GM18907 (cell line): Measurements from ENCODE around the gene SYPL2.

Source experiments
- ATAC-seq: cut with Tn5 transposase; IDR thresholded peaks from one replicate; pipeline ENCODE4 v1.9.1; 2021; ENCODE audit warnings: mild to moderate bottlenecking, moderate library complexity; ENCODE audit not compliant: unreplicated experiment

The SYPL2 gene

DNA sequence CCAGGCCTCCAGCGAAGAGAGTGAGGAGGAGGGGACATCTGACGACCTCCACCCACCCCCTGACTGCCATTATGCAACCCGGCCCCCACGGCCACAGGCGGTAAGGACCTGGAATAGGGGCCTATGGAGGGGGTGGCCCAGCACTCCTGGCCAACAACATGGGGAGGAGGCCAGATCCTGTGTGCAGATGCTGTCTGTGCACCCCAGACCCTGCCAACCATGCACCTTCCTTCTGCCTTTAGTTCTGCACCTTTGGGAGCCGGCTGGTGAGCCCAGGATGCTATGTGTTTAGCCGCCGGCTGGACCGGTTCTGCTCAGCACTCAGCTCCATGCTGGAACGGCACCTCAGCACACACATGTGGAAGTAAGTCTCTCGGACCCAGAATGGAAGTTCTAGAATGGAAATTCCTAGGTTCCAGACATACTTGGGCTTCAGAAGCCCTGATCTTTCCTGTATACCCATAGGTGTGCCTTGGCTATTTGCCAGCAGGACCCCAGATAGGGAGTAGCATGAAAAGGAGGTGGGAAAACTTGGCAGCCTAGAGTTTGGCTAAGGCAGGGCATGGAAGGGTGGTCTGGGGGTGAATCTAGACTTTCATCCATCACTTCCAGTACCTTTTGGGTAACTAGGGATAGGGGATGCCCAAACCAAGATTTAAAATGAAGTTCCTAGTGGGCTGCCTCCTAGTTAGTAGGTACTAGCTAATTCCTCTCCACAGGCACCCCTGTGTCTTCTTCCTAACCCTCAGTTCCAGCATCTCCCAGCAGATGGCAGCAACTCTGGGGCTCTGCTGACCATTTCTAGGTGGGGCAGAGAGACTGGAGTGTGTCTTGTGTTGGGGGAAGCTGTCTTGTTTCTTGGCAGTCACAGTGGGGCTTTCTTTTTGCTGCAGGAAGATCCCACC, 23.9 kb downstream of the SYPL2 start:
- ATAC-seq, result no peak

DNA sequence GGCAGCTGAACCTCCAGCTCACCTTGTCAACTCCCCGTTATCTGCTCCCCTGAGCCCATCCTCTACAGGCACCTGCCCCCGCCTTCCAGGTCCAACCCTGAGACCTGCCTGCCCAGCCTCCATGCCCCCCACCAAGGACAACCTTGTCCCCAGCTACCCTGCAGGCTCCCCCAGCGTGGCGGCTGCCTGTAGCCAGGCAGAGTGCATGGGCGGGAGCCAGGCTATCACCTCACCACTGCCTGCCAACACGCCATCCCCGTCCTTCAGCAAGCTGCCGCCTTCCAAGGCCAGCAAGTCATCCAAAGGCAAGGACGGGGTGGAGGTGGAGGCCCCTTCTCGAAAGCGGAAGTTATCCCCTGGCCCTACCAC, 24.6 kb downstream of the SYPL2 start:
- ATAC-seq, result no peak

DNA sequence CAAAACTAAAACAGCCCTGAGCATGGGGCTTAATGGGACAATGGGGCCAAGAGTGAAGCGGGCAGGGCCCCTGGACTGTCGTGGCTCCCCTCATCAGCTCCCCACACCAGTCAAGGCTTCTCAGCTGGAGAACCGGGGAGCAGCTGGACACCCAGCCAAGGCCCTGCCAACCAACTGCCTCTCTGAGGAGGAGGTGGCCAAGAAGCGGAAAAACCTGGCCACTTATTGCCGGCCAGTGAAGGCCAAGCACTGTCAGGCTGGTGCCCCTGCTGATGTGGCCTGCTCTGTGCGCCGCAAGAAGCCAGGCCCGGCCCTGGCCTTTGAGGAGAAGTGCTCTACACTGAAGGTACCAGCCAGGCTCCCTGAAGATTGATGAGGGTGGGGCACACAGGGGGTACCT, 25.0 kb downstream of the SYPL2 start:
- ATAC-seq, result no peak

DNA sequence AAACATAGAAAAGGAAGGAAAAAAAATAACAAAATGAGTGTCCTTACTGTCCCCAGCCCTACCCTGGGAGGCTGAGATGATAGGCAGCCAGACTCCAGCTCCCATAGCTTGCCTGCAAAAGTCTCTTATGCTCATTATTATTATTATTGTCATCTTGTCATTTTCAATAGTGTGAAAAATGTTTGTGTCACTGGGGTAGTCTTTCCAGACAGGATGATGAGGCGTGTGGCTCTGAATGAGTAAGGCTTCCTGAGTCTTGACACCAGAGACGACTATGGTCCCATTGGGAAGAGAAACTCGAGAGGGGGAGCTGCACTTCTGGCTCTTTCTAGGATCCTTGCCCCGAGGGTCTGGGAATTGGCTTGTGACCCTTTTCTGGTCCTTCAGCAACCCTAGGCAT, 26.4 kb downstream of the SYPL2 start:
- no peak for ATAC-seq

DNA sequence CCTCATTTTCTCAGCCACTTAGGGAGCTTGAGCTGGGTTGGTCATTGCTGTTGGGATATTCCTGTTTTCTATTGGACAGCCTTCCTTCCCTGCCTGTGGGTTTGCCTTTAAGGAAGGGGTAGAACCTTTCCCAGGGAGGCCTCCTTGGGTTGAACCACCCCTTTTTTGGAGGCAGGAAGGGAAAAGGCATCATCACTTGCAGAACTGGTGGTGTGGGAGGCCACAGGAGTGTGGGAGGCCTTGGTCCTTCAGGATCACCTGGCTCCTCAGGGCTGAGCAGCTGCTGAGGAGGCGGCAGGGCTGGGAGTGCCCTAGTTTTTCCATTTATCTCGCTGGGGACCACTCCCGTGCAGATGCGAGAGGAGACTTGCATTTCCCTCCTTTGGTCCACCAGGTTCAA, 26.9 kb downstream of the SYPL2 start:
- no peak for ATAC-seq

DNA sequence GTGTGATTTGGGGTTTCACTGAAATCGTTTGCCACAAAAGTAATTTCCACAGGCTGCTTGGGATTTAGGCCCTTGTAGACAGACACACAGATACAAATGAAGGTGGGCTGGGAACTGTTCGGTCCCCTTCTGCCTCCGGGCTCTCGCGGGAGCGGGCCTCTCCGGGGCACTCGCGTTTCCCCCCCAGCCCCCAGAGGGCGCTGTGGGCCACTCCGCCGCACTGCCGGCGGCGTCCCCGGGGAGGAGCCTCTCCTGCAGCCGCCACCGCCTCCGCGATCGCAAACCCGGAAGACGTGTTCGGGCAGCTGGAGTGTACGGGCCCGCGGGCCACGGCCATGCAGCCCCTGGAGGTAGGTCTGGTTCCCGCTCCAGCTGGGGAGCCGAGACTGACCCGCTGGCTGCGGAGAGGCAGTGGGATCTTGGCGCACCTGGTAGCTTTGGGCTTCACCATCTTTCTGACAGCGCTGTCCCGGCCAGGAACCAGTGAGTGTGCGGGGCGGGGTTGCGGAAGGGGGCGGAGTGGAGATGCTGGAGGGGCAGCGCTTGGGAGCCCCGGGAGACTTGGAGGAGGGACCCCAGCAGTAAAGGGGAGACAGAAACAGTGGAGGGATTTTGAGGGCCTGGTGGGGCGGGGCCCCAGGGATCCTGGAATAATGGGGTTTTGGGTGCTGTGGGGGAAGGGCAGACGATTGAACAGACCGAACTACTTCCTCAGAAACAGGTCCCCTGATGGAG, 27.6 kb downstream of the SYPL2 start, which contains the start of gene CYB561D1:
TSS of gene CYB561D1 (plus strand) at position 290 of the 735 bp plus-strand sequence. CDS start at position 336, 46 bp downstream.
- peak; percentile 86 for ATAC-seq

DNA sequence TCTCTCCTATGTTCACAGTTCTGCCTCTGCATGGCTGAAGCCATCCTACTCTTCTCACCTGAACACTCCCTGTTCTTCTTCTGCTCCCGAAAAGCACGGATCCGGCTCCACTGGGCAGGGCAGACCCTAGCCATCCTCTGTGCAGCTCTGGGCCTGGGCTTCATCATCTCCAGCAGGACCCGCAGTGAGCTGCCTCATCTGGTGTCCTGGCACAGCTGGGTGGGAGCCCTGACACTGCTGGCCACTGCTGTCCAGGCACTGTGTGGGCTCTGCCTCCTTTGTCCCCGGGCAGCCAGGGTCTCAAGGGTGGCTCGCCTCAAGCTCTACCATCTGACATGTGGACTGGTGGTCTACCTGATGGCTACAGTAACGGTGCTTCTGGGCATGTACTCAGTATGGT, 29.4 kb downstream of the SYPL2 start:
- ATAC-seq, result no peak

DNA sequence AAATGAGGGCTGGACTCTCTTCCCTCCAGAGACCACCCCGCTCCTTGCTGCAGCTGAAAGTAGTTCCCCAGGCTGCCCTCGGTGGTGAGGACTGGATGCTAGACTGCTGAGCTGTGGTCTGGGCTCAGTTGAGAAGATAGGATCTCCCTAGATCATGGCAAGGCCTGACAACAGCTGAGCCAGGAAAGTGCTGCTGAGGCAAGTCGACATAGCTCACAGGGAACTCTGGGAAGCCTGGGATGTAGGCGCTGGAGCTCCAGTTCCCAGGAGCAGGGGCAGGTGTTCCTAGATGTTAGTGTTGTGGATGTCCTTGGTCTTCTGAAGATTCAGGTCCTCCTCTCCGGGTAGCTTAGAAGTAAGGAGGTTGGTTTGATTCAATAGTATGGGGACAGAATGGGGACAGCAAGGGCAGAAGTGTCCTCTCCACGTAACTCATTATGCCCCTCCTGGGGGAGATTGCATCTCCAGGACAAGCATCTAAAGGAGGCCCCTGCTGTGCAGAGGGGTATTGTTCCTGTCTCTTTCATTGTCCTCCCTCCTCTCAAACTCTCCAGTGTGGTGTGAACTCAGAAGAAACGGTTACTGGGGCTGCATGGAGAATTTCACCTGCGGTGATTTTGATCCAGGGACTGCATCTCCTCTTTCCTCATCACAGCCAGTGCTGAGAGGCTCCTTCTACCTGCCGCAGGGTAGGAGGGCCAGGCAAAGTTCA, 31.3 kb downstream of the SYPL2 start:
- no peak for ATAC-seq

DNA sequence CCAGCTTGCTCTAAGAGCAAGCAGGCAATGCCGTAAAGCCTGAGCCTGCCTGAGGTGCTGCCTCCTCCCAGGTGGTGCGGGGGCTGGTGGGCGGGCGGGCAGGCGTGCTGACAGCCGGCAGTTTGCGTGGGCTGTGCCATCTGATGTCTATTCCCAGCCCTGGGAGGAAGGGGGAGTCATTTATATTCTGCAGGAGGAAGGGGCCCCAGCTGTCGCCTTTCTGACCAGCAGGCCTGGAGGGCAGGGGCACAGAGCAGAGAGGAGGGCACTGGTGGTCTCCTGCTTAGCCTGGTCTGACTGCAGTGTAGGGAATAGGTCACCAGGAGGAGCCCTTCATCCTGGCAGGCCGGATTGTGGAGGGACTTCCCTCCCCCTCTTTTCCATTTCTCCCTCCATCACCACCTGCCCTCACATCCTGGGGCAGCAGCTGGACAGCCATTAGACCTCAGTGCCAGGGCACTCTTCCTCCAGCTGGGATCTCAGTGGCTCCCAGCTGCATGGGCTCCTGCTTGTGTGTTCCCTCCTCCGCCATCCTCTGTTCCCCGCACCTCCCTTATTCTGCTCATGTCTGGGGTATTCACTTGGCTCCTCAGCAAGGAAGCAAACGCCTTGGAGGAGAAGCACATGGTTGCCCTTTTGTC, 31.9 kb downstream of the SYPL2 start:
- ATAC-seq, result no peak

DNA sequence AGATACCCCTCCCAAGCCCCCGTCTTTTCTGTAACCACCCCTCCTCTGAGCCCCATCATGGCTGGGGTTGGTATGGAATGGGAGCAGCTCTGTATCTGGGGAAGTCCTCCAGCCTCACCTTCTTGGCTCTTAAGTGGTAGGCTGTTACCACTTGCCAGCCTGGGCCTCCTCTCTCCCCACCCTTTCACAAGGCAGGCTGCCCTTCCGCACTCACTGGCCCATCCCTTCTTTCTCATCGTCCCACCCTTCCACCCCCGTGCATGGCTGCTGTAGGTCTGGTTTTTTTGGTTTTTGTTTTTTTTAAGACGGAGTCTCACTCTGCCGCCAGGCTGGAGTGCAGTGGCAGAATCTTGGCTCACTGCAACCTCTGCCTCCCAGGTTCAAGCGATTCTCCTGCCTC, 32.7 kb downstream of the SYPL2 start:
- ATAC-seq, result no peak

DNA sequence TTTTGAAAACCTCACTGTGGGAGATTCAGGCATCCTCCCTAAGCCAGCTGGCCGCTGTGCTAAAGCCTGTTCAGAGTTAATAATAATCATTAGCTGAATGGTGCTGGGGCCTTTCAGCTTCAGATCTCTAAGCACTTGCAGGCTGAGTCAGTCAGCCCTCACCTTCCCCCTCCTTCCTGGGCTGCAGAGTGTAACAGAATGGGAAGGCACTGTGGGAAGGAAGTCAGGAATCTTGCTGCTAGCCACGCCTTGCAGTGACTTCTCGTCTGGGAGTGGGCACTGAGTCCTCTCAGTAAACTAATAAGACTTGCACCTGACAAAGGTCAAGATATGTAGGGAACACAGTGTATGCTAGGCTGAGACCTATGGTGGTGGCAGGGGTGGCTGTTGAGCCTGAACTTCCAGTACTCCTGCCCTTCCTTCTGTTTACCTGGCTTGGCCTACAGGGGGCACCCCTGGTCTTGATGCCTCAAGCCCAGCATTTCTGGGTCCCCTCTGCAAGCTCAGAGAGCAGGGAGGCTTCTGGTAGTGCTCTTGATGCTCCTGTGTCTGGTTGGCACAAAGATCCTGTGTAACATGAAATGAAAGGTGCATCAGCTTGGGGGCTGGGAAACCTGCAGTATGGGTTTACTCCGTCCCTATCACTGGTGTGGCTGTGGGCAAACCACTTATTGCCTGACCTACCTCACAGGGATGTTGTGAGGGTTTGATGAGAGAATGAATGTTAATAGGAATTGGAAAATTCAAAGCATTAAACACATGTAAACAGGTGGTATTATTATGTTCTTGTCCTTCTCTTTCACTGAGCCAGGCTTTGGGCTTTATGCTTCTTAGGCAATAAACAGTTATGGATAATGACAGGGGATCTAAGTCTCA, 33.6 kb downstream of the SYPL2 start:
- ATAC-seq, result no peak

GRCh38 chr1:109500941-109501381, 34.6 kb downstream of the SYPL2 start:
- no peak for ATAC-seq

DNA sequence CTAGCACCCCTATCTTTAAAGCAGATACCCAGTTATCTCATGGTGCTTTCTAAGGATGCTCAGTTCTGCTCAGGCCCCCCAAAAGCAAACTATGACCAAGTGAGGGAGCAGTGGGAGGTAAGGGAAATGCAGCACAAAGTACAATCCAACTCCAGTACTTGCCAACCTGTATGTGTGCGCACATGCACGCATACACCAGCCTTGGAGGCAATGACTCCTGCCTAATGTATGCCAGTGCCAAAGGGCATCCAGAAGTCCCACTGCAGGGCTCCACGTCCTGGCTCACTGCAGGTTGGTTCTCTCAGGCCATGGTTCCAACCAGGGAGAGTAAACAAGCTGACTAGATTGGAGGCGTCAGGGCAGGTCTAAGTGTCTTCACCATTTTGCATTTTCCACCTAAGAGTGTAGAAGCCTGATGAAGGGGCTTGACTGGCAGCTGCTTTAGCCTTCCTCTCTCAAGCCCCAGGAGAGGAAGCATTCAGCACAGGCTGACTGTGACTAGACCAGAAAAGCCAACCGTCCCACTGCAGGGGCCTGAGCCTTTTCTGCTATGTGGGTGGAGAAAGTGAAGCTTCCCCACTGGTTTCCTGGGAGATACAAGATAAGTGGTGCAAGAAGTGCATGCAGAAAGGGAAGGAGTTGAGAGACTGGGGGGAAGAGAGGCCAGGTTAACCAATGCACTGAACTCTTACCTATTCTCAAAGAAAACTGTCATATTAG, 35.5 kb downstream of the SYPL2 start:
- no peak for ATAC-seq

- ATAC-seq, result no peak
Observed at GRCh38 chr1:109502364-109502851, 36.1 kb downstream of the SYPL2 start.

GRCh38 chr1:109503935-109504334, 37.6 kb downstream of the SYPL2 start:
- no peak for ATAC-seq

DNA sequence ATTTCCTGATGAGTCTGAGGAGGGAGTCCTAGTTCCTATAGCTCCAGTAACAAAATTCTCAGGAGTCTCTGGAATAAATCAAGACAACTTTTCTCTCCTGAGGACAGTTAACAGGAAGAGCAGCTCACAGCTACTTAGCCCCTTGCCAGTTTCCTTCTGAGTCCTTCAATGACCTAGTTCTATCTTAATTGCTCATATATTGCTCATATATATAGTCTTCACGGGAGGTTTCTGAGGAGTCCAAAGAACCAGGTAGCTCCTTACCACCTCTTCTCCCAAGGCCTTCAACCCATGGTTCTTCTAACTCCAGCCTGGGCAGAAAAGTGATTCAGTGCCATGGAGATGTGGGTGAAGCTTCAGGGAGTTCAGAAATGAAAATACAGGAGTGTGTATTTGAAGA, 38.6 kb downstream of the SYPL2 start:
- ATAC-seq, result no peak

DNA sequence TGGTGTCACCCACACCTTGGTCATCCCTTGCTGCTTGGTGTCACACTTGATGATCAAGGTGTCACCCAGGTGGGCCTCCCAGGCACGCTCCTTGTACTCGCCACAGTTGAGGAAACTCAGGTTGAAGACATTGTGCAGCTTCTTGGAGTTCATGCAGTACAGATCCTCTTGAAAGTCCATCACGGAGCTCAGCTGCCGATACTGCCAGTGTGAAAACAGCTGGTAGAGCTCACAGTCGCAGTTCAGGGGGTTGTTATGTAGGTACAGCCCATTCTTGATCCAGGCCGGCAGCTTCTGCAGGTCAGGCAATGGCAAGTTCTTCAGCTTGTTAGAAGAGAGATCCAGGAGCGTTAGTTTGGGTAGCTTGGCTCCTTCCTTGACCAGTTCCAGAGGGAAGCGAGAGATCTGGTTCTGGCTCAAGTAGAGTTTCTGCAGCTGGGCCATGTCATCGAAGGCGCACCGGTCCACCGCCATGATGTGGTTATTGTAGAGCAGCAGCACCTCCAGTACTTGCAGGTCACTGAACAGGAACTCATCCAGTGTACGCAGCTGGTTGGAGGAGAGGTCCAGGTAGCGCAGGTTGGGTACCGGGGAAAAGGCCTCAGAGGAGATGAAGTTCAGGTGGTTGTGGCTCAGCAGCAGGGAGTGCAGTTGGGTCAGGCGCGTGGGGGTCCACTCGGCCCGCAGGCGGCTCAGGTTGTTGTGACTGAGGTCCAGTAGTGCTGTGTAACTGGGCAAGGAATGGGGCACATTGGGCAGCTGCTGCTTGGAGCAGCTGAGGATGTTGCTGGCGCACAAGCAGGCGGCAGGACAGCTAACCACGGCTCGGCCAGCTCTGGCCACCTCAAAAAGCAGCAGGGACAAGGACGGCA, 41.9 kb downstream of the SYPL2 start:
- ATAC-seq, result no peak

DNA sequence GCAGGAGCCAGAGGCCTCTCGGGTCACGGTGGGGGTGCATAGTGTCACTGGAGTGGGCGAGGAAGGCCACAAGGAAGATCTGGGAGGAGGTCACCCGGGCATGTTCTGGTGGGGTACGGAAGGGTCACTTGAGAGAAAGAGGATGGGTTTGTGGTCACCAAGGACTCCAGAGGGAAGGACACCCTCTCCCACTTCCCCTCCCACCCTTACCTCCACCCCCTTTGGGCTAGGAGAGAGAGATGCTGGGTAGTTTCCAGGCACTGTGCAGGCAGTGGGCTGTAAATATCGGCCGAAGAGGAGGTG, 42.5 kb downstream of the SYPL2 start:
- no peak for ATAC-seq
